Mucosa of descending colon (tissue), 3 donors: ENCODE data around the gene KDR. TPM values are rescaled to one million over a fixed set of nuclear protein-coding genes. Genes with fewer than 3 reads are reported as not detected.

Experiments used
- ATAC-seq: fragments of 200-7000 bp; cut with Tn5 transposase; one replicate; pipeline ENCODE4 v1.9.1; 2020; ENCODE audit warnings: mild to moderate bottlenecking, moderate library complexity
- DNase-seq, 3 donors: peaks; one replicate each; pipeline ENCODE4 v3.0.0-alpha.2; 2020
- H3K36me3 ChIP-seq: fragments of 200-600 bp; one replicate; pipeline ENCODE4 v1.8.0; 2021; ENCODE audit warnings: low read depth, mild to moderate bottlenecking
- H3K4me1 ChIP-seq: fragments of 200-600 bp; one replicate; pipeline ENCODE4 v1.8.0; 2021; ENCODE audit warnings: low read depth, mild to moderate bottlenecking
- H3K4me3 ChIP-seq: fragments of 200-600 bp; one replicate; pipeline ENCODE4 v1.8.0; 2021; ENCODE audit warnings: mild to moderate bottlenecking
- H3K9me3 ChIP-seq: fragments of 200-600 bp; one replicate; pipeline ENCODE4 v1.8.0; 2021; ENCODE audit warnings: mild to moderate bottlenecking
- intact Hi-C, 2 donors: fragments of 100-400 bp; cut with DNase I in 1 of 2; cut with micrococcal nuclease in 1 of 2; formaldehyde crosslinking; loops; one replicate each; pipeline versions ENCODE4 v1.11.0 to v1.11.1; 2022; cut with DNase I, micrococcal nuclease
- total RNA-seq, 3 donors: library from RNA; stranded (reverse); fragmentation: NEBNext Ultra II Directional in 2 of 3; extraction: Animal tissue kit (Norgen Biotek cat#: 25700) in 2 of 3; gene quantifications; one replicate each; pipeline versions ENCODE4 v1.2.1 to v1.2.4, GENCODE V29; 2021 to 2023
- TF ChIP-seq, protein P1 (sequence below): fragments of 200-600 bp; IDR thresholded peaks from one replicate; pipeline ENCODE4 v1.8.0; 2022; ENCODE audit warnings: antibody characterized with exemption, mild to moderate bottlenecking
- donor health status: DM: no; HTN: no; CAD: no; lungs with moderate emphysema.
- donor health status: DM: no; HTN: no; CAD: no.
- donor health status: DM: no; HTN: yes; CAD: no.

KDR gene
- total RNA-seq, 3 donors from 2014 or later, result 2.4 to 5.8 (median 5.1) TPM

DNA sequence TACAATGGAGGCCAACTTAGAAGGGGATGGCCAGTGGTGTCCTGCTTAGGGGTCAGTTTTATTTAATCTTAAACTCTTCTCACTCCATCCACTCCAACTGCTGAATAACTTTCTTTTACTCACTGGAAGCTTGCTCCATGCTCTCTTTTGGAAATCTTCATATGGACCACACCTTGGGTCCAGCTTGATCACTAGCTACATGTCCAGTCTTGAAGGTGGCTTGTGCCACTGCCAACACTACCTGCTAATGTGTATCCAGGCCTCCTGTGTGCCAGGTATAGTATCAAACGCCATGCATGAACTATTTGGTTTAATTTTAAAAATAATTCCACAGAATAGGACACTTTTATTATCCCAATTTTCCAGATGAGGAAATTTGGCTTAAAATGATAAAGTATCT lies 37.0 kb upstream of the KDR start:
- no peak for DNase-seq
- intact Hi-C loops, result no loop called here
- H3K36me3 ChIP-seq, result no peaks in the 10 kb centered on the region
- H3K4me1 ChIP-seq, result no peaks in the 10 kb centered on the region
- ATAC-seq, result no peak
- H3K4me3 ChIP-seq, result no peak overlapping the region
- TF ChIP-seq, protein P1, sequence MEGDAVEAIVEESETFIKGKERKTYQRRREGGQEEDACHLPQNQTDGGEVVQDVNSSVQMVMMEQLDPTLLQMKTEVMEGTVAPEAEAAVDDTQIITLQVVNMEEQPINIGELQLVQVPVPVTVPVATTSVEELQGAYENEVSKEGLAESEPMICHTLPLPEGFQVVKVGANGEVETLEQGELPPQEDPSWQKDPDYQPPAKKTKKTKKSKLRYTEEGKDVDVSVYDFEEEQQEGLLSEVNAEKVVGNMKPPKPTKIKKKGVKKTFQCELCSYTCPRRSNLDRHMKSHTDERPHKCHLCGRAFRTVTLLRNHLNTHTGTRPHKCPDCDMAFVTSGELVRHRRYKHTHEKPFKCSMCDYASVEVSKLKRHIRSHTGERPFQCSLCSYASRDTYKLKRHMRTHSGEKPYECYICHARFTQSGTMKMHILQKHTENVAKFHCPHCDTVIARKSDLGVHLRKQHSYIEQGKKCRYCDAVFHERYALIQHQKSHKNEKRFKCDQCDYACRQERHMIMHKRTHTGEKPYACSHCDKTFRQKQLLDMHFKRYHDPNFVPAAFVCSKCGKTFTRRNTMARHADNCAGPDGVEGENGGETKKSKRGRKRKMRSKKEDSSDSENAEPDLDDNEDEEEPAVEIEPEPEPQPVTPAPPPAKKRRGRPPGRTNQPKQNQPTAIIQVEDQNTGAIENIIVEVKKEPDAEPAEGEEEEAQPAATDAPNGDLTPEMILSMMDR, result no peak
- no peaks in the 10 kb centered on the region for H3K9me3 ChIP-seq

DNA sequence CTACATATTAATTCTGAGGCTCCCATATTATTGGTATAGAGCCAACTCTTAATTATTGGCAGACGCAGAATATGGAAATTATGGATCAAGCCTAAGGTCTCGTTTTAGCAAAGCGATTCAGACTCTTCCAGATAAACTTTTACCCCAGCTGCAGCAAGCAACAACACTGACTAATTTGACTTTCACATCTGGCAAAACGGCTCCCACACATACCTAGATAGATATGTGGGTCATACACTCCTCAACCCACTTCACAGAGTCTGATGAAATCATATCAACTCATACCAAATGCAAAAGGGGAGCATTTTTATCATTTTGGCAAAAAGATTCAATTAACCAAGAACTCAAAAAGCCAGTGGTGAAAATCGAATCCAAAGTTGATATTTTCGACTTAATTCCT lies 36.3 kb upstream of the KDR start:
- intact Hi-C loops, result no loop called here
- H3K4me1 ChIP-seq, result no peaks in the 10 kb centered on the region
- no peak for ATAC-seq

DNA sequence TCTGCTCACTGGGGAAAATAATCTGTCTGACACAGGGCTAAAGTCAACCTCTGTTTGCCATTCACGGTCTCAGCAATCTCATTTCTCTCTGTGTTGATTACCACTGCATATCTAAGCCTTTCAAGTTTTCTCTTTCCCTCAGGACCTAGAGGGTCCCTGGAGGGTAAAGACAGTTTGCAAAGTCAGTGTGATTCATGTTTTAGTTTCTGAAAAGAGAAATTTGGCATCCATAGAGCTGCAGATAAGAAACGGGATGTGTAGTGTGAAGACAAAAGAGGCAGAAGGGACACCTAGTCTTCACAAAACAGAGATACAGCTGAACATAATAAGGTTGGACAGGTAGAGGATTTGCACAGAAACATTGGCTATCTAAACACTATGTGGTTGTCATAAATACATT lies 34.5 kb upstream of the KDR start:
- intact Hi-C loops, result no loop called here
- Histone ChIP-seq H3K4me1 (no peaks in the 10 kb centered on the region), H3K36me3 (no peaks in the 10 kb centered on the region), H3K4me3 (no peak overlapping the region), H3K9me3 (no peaks in the 10 kb centered on the region)
- ATAC-seq, result no peak
- TF ChIP-seq, protein P1, result no peak
- no peak for DNase-seq

More for the DNA sequence above, 36.3 kb upstream of the KDR start:
- TF ChIP-seq, protein P1, result no peak
- H3K9me3 ChIP-seq, result no peaks in the 10 kb centered on the region
- no peaks in the 10 kb centered on the region for H3K36me3 ChIP-seq
- no peak for DNase-seq
- H3K4me3 ChIP-seq, result no peak overlapping the region

DNA sequence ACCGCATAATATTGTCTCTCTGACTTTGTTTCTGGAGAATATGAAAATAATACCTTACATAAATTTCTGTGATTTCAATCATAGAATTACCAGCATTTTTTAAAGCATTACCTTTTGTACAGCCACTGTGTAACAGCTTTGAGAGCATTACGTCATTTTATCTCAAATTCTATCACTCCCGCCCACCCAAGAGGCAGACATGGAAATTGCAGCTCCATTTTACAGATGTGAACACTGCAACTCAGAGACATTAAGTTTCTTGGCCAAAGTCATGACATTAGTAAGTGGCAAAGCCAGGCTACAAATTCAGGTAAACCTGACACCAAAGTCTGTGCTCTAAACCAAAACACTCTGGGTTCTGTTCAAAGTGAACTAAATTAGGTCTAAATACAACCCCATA lies 33.6 kb upstream of the KDR start:
- DNase-seq (no peak), ATAC-seq (no peak)
- Histone ChIP-seq H3K4me3 (no peak overlapping the region), H3K4me1 (no peaks in the 10 kb centered on the region), H3K36me3 (no peaks in the 10 kb centered on the region), H3K9me3 (no peaks in the 10 kb centered on the region)
- intact Hi-C loops, result no loop called here
- TF ChIP-seq, protein P1, result no peak

DNA sequence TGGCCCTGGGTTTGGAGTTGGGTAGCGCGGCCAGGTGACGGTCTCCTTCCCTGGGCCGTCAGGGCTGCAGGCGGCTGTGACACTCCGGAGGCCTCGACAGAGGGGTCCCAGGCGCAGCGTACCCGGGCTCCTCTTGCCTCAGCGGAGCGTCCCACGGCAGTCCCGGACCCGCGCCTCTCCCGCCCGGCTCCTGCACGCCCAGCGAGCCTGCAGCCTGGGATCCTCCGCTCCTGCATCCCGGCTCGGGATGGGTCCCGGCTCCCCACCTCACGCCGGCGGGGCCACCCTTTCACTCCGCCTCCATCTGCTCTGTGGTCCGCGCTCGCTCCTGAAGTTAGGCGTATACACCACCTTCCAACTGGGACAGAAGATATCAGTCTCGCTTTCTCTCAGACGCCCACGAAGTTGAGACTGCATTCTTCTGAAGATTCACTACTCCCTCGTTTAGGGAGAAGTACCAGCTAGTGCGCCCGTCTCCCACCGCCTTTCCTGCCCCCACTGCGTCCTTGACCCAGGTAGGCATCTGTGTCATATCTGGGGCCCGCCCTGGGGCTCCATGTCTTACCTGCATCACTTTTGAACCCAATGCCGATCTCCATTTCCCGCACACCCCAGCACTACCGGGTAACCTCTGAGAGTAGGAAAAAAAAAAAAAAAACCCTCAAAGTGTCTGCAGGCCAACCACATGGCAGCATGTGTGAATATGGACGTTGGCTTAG lies 32.3 kb upstream of the KDR start:
- TF ChIP-seq, protein P1, result no peak
- DNase-seq (peak in 1 of 3 donors; percentile 27), ATAC-seq (no peak)
- no peaks in the 10 kb centered on the region for H3K36me3 ChIP-seq
- intact Hi-C loops, result no loop called here
- H3K4me1 ChIP-seq, result no peaks in the 10 kb centered on the region
- H3K4me3 ChIP-seq, result no peak overlapping the region
- no peaks in the 10 kb centered on the region for H3K9me3 ChIP-seq

DNA sequence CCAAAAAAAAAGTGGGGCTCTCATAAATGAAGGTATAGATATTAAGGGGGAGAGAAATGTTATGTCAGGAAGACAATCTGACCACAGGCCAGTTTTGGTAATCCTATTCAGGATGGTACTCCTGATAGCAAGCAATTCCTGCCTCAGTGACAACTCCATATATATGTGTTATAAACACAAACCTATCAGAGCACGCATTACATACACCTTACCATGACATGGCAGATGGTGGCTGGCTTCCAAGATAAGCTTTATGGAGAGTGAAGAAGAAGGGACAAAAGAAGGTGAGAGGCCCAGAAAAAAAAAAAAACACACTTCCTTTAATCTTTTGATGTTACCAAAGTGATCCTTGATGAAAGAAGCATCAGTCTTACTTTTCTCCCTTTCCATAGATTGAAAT lies 29.5 kb upstream of the KDR start:
- intact Hi-C loops, result no loop called here
- Histone ChIP-seq H3K4me3 (no peak overlapping the region), H3K9me3 (no peaks in the 10 kb centered on the region), H3K4me1 (no peaks in the 10 kb centered on the region), H3K36me3 (no peaks in the 10 kb centered on the region)
- TF ChIP-seq, protein P1, result no peak
- ATAC-seq (no peak), DNase-seq (no peak)
